HL-60/S4 (cell line): ENCODE data around the gene KRT15.

ENCODE experiments used
- in situ Hi-C: fragments of 300-500 bp; cut with MboI; formaldehyde crosslinking; loops from 2 replicates; pipeline ENCODE4 v1.14.3; 2022; ENCODE audit warnings: low sequenced_read_pairs

The KRT15 gene

DNA sequence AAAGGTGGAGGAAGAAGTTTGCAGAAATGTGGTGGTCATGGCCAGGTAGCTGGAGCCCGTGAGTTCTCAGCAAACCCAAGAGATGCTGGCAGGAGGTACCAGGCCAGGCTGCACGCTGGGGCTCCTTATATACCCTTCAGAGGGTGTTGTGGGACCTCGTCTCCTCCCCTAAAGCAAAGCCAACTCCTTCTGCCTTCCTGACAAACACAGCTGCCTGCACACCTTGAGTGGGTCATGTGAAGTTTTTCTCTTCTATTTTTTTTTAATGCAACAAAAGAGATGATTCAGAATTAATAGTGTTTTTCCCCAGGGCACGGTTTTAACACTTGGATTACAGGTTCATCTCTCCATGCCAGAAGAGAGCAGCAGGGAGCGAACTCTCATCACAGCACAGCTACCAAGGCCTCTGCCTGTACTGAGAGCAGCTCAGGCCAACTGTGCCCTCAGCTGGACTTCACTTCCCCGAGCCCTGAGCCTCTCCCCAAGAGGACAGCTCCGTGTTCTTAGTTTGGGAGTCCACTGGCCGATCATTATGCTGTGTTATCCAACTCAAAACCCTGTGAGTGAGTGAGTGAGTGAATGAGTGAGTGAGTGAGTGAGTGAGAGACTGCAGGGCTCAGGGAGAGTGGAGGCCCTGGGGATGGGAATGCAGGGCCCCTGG is at the start of gene KRT15:
Gene KRT15, minus strand, starts transcription at position 102 of the 661 bp plus-strand sequence. Its CDS starts 63 bp downstream, at position 39.
- in situ Hi-C loops, result no loop called here

DNA sequence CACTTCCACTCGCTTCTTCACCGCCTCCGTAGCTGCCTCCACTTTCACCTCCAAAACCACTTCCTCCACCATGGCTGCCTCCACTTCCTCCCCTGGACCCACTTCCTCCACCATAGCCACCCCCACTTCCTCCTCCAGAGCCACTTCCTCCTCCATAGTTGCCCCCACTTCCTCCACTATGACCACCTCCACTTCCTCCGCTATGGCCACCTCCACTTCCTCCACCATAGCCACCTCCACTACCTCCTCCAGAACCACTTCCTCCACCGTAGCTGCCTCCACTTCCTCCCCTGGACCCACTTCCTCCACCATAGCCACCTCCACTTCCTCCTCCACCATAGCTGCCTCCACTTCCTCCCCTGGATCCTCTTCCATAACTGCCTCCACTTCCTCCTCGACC is 48.6 kb upstream of the KRT15 start:
- in situ Hi-C loops, result no loop called here

DNA sequence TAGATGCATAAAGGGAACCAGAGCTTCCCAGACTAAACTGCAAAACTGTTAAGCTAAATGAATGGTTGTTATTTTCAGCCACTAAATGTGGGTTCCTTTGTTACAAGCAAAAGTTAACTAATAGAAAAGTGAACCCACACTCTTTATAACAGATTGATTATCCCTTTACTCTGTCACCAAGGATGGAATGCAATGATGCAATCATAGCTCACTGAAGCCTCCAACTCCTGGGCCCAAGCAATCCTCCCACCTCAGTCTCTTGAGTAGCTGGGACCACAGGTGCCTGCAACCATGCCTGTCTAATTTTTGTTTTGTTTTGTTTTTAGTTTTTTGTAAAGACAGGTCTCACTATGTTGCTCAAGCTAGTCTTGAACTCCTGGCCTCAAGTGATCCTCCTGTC is 46.6 kb upstream of the KRT15 start:
- in situ Hi-C loops, result no loop called here

GRCh38 chr17:41563607-41564170 is 45.0 kb upstream of the KRT15 start:
- in situ Hi-C loops, result no loop called here

GRCh38 chr17:41561554-41561953 is 42.9 kb upstream of the KRT15 start:
- in situ Hi-C loops, result no loop called here

- in situ Hi-C loops, result no loop called here
Measured at GRCh38 chr17:41559548-41559947, 40.9 kb upstream of the KRT15 start.

DNA sequence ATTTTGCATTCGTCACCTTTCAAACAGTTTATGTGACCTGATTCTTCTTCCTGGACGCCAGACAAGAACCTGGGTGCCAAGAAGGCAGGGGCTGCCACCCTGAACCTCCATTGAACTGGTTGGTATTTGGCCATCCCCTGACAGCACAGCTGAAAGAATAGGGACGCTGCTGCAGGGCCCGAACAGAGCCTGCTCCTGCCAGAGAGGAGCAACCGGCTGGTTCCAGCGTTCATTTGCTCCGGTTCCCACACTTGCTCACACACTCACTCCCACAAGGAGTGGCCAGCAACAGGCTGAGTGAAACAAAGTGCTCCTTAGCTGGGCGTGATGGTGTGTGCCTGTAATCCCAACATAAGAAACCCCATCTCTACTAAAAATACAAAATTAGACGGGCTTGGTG is 38.2 kb upstream of the KRT15 start:
- in situ Hi-C loops, result no loop called here

- in situ Hi-C loops, result no loop called here
Measured at GRCh38 chr17:41556306-41556705, 37.6 kb upstream of the KRT15 start.

DNA sequence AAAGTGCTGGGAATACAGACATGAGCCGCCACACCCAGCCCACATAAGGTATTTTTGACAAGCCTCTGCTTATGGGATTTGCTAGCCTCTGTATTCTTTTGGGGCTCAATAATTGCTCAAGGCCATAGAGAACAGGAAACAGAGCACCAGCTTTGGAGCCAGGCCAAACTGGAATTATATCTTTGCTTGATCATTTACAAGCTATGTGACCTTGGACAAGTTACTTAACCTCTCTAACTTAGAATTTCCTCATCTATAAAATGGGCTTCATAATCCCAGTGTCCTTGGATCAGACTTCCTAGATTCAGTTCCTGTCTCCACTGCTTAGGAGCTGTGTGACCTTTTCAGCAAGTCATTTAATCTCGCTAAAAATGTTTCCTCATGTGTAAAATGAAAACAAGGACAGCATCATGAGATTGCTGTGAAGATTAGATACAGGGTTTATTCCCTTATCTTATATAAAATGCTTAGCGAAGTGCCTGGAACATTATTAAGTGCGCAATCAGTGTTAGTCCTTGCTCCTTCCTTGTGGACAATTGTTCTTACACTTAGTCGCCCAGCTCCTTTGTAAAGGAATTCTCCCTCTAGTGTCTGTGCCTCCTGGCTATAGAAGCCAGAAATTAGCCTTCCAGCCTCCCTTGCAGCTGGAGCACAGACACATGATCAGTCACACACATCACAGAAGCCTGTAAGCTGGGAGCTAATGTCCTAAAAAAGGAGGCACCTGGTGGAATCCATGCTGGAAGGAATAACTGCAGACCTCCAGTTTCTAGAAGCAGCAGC is 36.6 kb upstream of the KRT15 start:
- in situ Hi-C loops, result no loop called here

DNA sequence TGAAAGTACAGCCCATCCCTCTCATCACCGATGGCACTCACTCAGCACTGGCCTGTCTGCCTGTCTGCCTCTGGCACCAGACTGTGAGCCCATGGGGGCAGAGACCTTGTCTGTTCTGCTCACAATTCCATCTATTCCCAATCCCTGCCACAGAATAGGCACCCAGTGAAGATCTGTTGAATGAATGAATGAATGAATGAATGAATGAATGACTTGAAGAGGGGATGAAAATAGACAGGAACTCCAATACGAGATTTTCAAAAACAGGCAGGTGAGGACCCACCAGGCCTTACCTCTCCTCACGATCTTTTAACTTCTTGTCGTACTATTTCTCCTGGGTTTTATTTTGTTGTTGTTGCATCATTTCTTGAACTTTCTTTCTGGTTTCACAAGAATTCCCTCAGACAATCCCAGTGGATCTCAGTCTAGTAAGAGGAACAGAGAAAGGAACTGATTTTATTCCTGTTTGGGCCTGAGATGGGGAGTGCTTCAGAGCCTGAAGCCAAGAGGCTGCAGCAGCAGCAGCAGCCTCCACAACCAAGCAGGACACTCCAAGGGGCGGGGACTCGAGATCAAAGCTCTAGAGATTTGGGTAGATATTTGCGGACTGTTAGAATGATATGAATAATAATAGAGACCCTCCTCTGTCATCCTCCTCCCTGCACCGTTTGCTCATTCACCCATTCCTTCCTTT is 35.4 kb upstream of the KRT15 start:
- in situ Hi-C loops, result no loop called here

GRCh38 chr17:41553176-41553575 is 34.5 kb upstream of the KRT15 start:
- in situ Hi-C loops, result no loop called here

DNA sequence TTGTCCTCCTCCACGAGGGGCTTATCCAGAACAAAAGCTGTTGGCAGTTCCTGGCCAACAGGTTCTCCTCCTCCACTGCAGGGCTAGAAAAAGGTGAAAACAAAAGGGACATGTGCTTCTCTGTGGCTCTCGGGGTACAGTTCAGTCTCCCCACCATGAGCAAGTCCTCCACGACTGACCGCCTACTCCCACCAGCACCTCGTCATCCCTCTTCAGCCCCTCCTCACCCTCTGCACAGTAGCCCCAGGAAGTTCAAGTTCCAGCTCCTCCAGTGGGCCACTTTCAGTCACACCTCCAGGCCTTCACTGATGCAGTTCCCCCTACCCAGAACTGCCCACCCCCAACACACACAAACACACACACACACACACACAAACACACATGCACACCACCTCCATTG is 33.8 kb upstream of the KRT15 start:
- in situ Hi-C loops, result no loop called here

DNA sequence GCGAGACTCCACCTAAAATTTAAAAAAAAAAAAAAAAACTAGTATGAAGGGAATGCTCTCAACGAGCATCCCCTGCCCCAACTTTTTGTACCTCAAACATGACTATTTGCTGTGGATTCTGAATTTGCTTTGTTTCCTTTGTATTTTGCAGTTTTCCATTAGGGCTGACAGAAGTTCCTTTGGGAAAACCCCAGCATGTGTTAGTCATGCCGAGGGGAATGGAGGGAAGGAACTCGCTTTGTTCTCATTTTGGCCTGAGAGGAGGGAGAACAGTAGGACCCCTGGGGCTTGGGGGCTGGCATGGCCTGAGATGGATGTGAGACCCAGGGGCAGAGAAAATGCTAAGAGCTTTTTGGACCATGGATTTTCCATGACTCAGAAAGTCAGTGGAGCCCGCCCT is 32.7 kb upstream of the KRT15 start:
- in situ Hi-C loops, result no loop called here

GRCh38 chr17:41549596-41550039 is 30.9 kb upstream of the KRT15 start:
- in situ Hi-C loops, result no loop called here

- in situ Hi-C loops, result no loop called here
Measured at GRCh38 chr17:41548844-41549595, 30.3 kb upstream of the KRT15 start.

GRCh38 chr17:41547921-41548843 is 29.5 kb upstream of the KRT15 start:
- in situ Hi-C loops, result no loop called here

DNA sequence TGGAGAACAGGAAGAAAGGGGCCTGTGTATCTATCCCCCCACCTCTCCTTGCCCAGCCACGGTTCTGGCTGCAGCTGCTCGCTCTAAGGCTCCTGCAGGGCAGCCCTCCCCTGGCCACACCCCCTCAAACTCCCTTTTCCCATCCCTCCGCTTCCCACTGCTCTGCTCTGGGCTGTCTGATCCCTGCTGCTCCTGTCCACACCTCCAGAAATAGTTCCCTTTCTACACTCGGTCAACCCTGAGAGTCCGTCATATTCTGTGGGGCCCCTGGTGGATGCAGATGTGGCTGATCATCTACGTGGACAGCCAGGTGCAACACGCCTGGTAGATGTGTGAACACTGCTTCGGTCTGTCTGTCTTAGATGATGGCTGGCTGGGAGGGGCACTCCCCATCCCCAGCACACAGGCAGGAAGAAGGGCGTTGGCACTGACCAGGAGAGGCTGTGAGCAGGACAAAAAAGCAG is 28.7 kb upstream of the KRT15 start:
- in situ Hi-C loops, result no loop called here

DNA sequence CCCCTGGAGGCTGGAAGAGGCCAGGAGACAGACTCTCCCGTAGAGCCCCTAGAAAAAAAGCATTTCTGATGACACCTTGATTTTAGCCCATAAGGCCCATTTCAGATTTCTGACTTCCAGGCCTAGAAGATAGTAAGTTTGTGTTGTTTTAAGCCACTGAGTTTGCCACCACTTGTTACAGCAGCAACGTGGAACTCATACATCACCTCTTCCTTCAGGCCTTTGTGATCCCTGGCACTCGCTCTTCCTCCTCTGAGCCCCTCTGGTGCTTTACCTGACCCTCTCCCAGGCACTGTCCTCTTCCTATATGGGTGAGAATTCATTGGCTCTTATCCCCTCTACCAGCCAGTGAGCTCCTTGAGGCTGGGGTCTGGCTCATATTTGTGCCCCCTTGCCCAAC is 28.1 kb upstream of the KRT15 start:
- in situ Hi-C loops, result no loop called here

- in situ Hi-C loops, result no loop called here
Measured at GRCh38 chr17:41545829-41546410, 27.2 kb upstream of the KRT15 start.
